ENCODE data around the gene SEPTIN2.

DNA sequence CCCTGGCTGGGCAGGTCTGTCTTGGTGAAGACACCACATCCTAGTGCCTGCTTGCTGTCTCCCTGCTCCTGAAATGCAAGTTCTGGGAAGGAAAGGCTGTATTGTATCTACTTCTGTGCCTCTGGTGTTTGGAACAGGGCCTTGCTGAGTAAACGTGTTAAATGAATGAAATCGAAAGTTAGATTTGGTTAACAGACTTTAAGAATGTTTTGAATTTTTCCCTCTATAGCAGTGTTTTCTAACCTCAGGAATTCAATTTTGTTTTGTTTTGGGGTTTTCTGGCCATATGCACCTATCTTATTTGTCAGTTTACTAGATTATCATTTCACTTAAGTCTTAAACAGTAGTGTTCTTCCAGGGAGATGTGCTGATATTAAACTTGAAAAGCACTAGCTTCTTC lies 61.1 kb downstream of the SEPTIN2 start:
- TF ChIP-seq, protein P1, sequence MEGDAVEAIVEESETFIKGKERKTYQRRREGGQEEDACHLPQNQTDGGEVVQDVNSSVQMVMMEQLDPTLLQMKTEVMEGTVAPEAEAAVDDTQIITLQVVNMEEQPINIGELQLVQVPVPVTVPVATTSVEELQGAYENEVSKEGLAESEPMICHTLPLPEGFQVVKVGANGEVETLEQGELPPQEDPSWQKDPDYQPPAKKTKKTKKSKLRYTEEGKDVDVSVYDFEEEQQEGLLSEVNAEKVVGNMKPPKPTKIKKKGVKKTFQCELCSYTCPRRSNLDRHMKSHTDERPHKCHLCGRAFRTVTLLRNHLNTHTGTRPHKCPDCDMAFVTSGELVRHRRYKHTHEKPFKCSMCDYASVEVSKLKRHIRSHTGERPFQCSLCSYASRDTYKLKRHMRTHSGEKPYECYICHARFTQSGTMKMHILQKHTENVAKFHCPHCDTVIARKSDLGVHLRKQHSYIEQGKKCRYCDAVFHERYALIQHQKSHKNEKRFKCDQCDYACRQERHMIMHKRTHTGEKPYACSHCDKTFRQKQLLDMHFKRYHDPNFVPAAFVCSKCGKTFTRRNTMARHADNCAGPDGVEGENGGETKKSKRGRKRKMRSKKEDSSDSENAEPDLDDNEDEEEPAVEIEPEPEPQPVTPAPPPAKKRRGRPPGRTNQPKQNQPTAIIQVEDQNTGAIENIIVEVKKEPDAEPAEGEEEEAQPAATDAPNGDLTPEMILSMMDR (IDR thresholded peaks at IDR 0.05), result no peak
- no peak for TF ChIP-seq POLR2A (IDR thresholded peaks at IDR 0.05)
- no peak for TF ChIP-seq EP300 (IDR thresholded peaks at IDR 0.05)
